Osteoblast (primary cell): ENCODE results near the gene ZNF768. TPM values are rescaled to one million over a fixed set of nuclear protein-coding genes. Genes with fewer than 3 reads are reported as not detected.
A peak's percentile ranks its signal among the peaks of the same experiment; 100 is the strongest.

Experiments
- DNase-seq: peaks from one replicate; pipeline ENCODE4 v3.0.0; 2011; ENCODE audit warnings: low spot score, mixed read lengths; ENCODE audit not compliant: insufficient read length; ENCODE audit errors: missing footprints
- H2AFZ ChIP-seq: 2 replicates; pipeline ENCODE4 v1.6.0; 2011; ENCODE audit warnings: mild to moderate bottlenecking, low read length
- H3K27ac ChIP-seq: 2 replicates; pipeline ENCODE4 v1.5.1; 2011; ENCODE audit warnings: mild to moderate bottlenecking, low read depth, low read length, moderate library complexity
- H3K27me3 ChIP-seq: 2 replicates; pipeline ENCODE4 v1.6.0; 2012; ENCODE audit warnings: mild to moderate bottlenecking, control low read depth, inconsistent platforms, low read length, moderate library complexity; ENCODE audit not compliant: insufficient read depth
- H3K36me3 ChIP-seq: 2 replicates; pipeline ENCODE4 v1.5.1; 2011; ENCODE audit warnings: mild to moderate bottlenecking, low read length, control low read depth, moderate library complexity; ENCODE audit not compliant: insufficient read depth
- H3K4me1 ChIP-seq: 2 replicates; pipeline ENCODE4 v1.5.1; 2011; ENCODE audit warnings: mild to moderate bottlenecking, low read length, control low read depth, moderate library complexity; ENCODE audit not compliant: insufficient read depth
- H3K4me2 ChIP-seq: 2 replicates; pipeline ENCODE4 v1.6.0; 2011; ENCODE audit warnings: mild to moderate bottlenecking, low read length; ENCODE audit not compliant: insufficient read depth
- H3K4me3 ChIP-seq: fragments of 200-600 bp; sonication (generic); 3 replicates; pipeline ENCODE4 v1.5.1; 2012; ENCODE audit warnings: mild to moderate bottlenecking, low read length, inconsistent platforms; ENCODE audit not compliant: insufficient read depth
- H3K79me2 ChIP-seq: 2 replicates; pipeline ENCODE4 v1.6.0; 2012; ENCODE audit warnings: mild to moderate bottlenecking, low read length, control low read depth, inconsistent platforms; ENCODE audit not compliant: insufficient read depth
- H3K9me3 ChIP-seq: 2 replicates; pipeline ENCODE4 v1.5.1; 2011; ENCODE audit warnings: low read depth, low read length, control low read depth
- H4K20me1 ChIP-seq: 2 replicates; pipeline ENCODE4 v1.6.0; 2012; ENCODE audit warnings: mild to moderate bottlenecking, low read length, control low read depth; ENCODE audit not compliant: insufficient read depth
- total RNA-seq: library from RNA; depleted of rRNA; stranded (reverse); fragments of >200 nt; gene quantifications from 2 replicates; pipeline ENCODE4 v1.2.3, GENCODE V29; 2012
- TF ChIP-seq, protein P1 (sequence below): IDR thresholded peaks from 2 replicates; pipeline ENCODE4 v1.5.1; 2011; ENCODE audit warnings: mild to moderate bottlenecking, low read depth, low read length, moderate library complexity; ENCODE audit errors: extremely low read depth

The ZNF768 gene
- total RNA-seq, 1 donor = 25.0 TPM

GRCh38 chr16:30526823-30527634 lies 663 bp upstream of the ZNF768 start:
- TF ChIP-seq, protein P1, sequence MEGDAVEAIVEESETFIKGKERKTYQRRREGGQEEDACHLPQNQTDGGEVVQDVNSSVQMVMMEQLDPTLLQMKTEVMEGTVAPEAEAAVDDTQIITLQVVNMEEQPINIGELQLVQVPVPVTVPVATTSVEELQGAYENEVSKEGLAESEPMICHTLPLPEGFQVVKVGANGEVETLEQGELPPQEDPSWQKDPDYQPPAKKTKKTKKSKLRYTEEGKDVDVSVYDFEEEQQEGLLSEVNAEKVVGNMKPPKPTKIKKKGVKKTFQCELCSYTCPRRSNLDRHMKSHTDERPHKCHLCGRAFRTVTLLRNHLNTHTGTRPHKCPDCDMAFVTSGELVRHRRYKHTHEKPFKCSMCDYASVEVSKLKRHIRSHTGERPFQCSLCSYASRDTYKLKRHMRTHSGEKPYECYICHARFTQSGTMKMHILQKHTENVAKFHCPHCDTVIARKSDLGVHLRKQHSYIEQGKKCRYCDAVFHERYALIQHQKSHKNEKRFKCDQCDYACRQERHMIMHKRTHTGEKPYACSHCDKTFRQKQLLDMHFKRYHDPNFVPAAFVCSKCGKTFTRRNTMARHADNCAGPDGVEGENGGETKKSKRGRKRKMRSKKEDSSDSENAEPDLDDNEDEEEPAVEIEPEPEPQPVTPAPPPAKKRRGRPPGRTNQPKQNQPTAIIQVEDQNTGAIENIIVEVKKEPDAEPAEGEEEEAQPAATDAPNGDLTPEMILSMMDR = no peak
- H3K4me2 ChIP-seq = peak overlapping the region; percentile 78
- peaks cover 22% of the 10 kb centered on the region for H3K36me3 ChIP-seq
- peak; percentile 100 for DNase-seq
- H3K4me1 ChIP-seq = peaks cover 6% of the 10 kb centered on the region
- peak overlapping the region; percentile 90 for H3K4me3 ChIP-seq
- H3K27ac ChIP-seq = peak overlapping the region; percentile 79
- H3K9me3 ChIP-seq = no peaks in the 10 kb centered on the region
- peak overlapping the region; percentile 85 for H2AFZ ChIP-seq
- no peaks in the 10 kb centered on the region for H4K20me1 ChIP-seq
- no peaks in the 10 kb centered on the region for H3K27me3 ChIP-seq
- no peaks in the 10 kb centered on the region for H3K79me2 ChIP-seq

GRCh38 chr16:30525844-30526136 lies 576 bp downstream of the ZNF768 start:
- H3K4me3 ChIP-seq = peak overlapping the region; percentile 90
- TF ChIP-seq, protein P1 = no peak
- H2AFZ ChIP-seq = no peak overlapping the region
- H3K36me3 ChIP-seq = peaks cover 13% of the 10 kb centered on the region
- peak; percentile 95 for DNase-seq
- no peak overlapping the region for H3K27ac ChIP-seq
- peak overlapping the region; percentile 74 for H3K4me2 ChIP-seq
- H3K79me2 ChIP-seq = no peaks in the 10 kb centered on the region
- no peaks in the 10 kb centered on the region for H4K20me1 ChIP-seq
- no peaks in the 10 kb centered on the region for H3K27me3 ChIP-seq
- H3K4me1 ChIP-seq = peaks cover 6% of the 10 kb centered on the region
- H3K9me3 ChIP-seq = no peaks in the 10 kb centered on the region

DNA sequence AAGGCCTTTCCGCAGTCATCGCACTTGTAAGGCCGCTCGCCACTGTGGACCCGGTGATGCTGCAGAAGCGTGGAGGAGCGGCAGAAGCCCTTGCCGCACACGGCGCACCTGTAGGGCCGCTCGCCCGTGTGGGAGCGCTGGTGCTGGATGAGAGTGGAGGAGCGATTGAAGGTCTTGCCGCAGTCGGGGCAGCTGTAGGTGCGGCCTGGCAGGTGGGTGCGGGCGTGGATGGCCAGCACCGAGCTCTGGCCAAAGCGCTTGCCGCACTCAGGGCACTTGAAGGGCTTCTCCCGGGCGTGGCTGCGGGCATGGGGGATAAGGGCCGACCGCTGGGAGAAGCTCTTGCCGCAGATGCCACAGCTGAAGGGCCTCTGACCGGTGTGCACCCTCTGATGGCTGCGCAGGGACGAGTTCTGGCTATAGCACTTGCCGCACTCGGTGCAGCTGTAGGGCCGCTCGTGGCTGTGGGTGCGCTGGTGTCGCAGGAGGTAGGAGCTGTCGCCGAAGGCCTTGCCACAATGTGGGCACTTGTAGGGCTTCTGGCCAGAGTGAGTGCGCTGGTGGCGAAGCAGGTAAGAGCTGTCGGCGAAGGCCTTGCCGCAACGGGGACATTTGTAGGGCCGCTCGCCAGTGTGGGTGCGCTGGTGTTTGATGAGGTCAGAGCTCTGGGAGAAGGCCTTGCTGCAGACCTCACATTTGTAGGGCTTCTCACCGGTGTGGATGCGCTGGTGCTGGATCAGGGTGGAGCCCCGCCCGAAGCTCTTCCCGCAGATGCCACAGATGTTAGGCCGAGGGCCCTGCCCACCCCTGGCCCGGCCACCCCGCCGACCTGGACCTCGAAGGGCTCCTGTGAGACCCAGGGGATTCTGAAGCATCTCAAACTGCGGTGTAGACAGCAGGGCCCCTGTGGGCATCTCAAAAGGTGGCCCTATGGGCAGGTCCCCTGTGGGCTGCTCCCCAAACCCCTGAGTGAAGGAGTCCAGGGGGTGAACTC lies 1.5 kb downstream of the ZNF768 start:
- Histone ChIP-seq H3K4me1 (peaks cover 6% of the 10 kb centered on the region), H3K79me2 (no peaks in the 10 kb centered on the region), H2AFZ (no peak overlapping the region), H3K9me3 (no peaks in the 10 kb centered on the region), H3K36me3 (peaks cover 10% of the 10 kb centered on the region), H4K20me1 (no peaks in the 10 kb centered on the region), H3K4me2 (no peak overlapping the region), H3K27ac (no peak overlapping the region), H3K27me3 (no peaks in the 10 kb centered on the region), H3K4me3 (no peak overlapping the region)
- DNase-seq = peak; percentile 73
- TF ChIP-seq, protein P1 = no peak
